ENCODE results near the gene EFNA4.

EFNA4 gene

DNA sequence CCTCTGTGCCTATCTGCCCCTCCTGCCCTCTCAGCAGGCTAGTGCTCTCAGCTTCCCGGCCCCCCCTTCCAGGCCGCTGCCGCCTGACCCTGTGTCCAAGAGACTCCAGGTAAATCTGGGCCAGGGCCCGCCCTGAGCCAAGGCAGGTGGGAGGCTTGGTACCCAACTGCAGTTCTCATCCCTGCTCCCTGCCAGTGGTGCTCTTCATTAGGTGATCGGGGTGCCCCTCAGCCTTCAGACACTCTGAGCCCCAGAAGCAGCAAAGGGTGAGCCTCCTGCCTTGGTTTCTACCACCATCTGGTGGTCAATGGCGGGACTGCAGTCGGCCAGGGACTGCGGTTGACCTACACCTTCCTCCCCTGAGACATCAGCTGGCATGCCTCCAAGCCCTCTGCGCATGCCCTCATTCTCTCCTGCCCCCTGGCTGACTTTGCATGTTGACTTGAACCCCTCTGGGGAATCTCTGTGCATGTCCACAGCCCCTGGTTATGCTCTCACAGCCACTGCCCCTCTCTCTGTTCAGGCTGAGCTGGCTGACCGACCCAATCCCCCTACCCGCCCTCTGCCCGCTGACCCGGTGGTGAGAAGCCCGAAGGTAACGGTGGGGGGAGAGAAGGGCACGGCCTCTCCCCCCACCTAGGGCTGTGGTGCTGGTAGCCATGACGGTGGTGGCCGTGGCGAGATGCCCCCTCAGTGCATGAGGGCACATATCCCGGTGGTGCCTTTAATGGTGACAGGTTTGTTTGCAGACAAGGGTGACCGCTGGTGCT is 2.0 kb upstream of the EFNA4 start:
- TF ChIP-seq TAF1 (IDR thresholded peaks at IDR 0.05; ENCODE audit: borderline replicate concordance, insufficient read depth, low read length) = no peak
- TF ChIP-seq, protein P1, sequence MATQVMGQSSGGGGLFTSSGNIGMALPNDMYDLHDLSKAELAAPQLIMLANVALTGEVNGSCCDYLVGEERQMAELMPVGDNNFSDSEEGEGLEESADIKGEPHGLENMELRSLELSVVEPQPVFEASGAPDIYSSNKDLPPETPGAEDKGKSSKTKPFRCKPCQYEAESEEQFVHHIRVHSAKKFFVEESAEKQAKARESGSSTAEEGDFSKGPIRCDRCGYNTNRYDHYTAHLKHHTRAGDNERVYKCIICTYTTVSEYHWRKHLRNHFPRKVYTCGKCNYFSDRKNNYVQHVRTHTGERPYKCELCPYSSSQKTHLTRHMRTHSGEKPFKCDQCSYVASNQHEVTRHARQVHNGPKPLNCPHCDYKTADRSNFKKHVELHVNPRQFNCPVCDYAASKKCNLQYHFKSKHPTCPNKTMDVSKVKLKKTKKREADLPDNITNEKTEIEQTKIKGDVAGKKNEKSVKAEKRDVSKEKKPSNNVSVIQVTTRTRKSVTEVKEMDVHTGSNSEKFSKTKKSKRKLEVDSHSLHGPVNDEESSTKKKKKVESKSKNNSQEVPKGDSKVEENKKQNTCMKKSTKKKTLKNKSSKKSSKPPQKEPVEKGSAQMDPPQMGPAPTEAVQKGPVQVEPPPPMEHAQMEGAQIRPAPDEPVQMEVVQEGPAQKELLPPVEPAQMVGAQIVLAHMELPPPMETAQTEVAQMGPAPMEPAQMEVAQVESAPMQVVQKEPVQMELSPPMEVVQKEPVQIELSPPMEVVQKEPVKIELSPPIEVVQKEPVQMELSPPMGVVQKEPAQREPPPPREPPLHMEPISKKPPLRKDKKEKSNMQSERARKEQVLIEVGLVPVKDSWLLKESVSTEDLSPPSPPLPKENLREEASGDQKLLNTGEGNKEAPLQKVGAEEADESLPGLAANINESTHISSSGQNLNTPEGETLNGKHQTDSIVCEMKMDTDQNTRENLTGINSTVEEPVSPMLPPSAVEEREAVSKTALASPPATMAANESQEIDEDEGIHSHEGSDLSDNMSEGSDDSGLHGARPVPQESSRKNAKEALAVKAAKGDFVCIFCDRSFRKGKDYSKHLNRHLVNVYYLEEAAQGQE (IDR thresholded peaks at IDR 0.05; ENCODE audit: insufficient read depth in 1 of 2, low read depth in 2 of 2, low read length in 2 of 2) = 0 out of 4 replicates have a peak, but pooled peaks of 1 of the 2 experiments have one; percentile 12

DNA sequence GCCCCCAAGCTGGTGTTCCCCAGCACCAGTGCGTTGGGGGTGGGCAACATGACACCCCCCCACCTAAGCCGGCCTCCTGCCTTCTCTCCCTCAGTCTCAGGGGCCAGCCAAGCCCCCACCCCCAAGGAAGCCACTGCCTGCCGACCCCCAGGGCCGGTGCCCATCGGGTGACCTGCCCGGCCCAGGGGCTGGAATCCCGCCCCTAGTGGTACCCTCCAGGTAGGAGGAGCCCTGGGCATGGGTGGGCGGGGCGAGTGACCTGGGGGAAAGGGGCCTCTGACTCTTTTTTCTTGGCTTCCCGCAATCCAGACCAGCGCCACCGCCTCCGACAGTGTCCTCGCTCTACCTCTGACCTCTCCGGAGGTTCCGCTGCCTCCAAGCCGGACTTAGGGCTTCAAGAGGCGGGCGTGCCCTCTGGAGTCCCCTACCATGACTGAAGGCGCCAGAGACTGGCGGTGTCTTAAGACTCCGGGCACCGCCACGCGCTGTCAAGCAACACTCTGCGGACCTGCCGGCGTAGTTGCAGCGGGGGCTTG is 1.3 kb upstream of the EFNA4 start:
- TF ChIP-seq, protein P1 (IDR thresholded peaks at IDR 0.05; ENCODE audit: insufficient read depth in 1 of 2, low read depth in 2 of 2, low read length in 2 of 2) = no peak
- TF ChIP-seq POLR2AphosphoS5 (IDR thresholded peaks at IDR 0.05; ENCODE audit: low read depth, low read length) (no peak), TAF1 (IDR thresholded peaks at IDR 0.05; ENCODE audit: borderline replicate concordance, insufficient read depth, low read length) (no peak), SIN3A (IDR thresholded peaks at IDR 0.05; ENCODE audit: borderline replicate concordance, insufficient read depth, low read length) (no peak), FOXP2 (optimal IDR thresholded peaks at IDR 0.05; ENCODE audit: borderline replicate concordance, extremely low read depth, extremely low read length, insufficient read depth) (no peak)

DNA sequence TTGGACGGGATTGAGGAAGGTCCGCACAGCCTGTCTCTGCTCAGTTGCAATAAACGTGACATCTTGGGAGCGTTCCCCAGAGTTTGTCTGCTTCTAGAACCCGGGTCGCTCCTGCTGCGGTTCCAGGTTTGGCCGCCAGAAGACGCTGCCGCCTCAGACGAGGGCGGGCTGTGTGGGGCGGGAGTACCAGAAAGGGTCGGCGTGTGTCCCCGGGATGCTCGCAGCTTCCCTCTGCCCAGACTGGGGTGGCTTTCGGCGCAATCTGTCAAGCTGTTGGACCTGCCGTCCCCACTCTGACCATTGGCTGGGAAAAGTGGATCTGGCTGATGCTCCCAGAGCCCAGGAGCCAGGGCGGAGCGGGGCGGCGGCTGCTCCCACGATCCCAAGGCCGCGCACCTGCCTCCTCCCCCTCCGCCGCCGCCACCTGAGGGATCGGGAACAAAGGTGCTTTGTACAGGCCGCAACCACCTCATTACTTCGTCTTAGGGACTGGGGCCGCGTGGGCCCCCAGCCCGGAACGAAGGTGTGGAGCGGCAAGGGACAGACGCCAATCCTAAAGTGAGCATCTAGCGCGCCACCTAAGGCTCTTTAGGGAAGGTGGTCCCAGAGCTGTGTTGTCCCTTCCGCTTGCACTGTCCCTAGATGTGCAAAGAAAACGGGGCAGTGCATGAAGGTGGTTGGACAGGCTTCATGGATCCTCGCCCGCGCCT is 683 bp upstream of the EFNA4 start:
- TF ChIP-seq, protein P1 (IDR thresholded peaks at IDR 0.05; ENCODE audit: insufficient read depth in 1 of 2, low read depth in 2 of 2, low read length in 2 of 2) = no peak
- no peak for TF ChIP-seq POLR2AphosphoS5 (IDR thresholded peaks at IDR 0.05; ENCODE audit: low read depth, low read length)

DNA sequence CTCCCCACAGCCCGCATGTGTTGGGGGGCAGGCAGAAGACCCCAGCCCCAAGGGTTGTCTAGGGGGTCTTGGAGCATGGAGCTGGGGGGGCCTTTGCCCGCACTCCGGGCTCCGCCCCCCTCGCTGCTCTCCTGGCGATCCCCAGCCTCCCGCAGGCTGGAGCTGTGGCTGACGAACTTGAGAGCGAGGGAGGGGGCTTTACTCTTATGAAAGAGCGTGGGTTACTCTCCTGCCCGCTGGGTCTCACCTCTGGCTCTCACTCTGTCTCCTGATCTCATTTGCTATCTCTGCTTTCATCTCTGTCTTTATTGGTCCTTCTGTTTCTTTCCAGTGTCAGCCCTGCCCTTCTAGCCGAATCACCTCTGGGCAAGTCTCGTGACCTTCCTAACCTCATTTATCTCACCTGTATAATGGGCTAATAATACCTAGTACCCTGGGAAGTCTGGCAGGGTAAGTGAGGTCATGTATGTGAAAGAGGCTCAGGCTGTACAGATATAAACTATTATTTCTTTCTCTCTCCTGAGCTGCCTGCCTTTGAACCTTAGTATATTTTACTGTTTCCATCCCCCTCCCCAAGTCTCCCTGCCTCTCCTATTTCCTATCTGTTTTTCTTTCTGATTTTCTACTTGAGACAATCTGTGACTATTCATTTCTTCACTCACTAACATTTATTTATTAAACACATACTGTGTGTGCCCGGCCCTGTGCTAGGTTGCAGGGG is 731 bp downstream of the EFNA4 start:
- TF ChIP-seq TAF1 (IDR thresholded peaks at IDR 0.05; ENCODE audit: borderline replicate concordance, insufficient read depth, low read length) = no peak
- TF ChIP-seq, protein P1 (IDR thresholded peaks at IDR 0.05; ENCODE audit: insufficient read depth in 1 of 2, low read depth in 2 of 2, low read length in 2 of 2) = no peak
- TF ChIP-seq SIN3A (IDR thresholded peaks at IDR 0.05; ENCODE audit: borderline replicate concordance, insufficient read depth, low read length) = no peak

Measured in PFSK-1 (cell line).